HG02678 (cell line): Measurements from ENCODE around the gene URI1.

ENCODE experiments used
- ATAC-seq: cut with Tn5 transposase; IDR thresholded peaks from one replicate; pipeline ENCODE4 v1.9.1; 2021; ENCODE audit warnings: mild to moderate bottlenecking, moderate library complexity; ENCODE audit not compliant: unreplicated experiment

URI1 gene

DNA sequence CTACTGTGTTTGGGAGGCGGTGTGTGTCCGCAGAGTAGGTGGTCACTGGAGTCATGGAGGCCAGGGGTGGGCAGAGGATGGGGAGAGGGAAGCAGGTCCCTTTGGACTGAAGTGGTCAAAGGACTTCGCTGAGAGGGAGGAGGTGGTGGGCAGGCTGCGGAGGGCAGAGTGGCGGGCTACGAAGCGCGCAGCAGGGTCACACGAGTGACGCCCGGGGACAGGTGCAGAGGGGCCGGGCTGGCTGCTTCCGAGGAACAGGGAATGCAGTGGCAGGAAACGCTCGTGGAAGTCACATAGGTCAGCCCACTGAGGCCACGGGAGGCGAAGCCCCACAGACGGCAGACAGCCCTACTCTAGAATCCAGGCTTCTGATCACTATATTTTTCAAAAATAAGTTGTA, 111.5 kb downstream of the URI1 start:
- ATAC-seq = no peak

DNA sequence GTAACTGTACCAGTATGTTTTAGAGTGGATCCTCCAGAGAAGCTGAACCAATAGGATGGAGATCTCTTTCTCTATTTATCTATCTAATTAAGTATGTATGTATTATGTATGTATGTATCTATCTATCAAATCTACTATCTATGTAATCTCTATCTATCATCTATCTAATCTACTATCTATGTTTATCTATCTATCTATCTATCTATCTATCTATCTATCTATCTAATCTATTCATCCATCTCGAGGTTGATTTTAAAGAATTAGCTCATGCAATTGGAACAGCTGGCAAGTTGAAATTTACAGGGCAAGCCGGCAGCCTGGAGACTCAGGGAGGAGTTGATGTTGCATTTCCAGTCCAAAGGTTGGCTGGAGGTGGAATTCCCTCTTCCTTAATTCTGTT, 112.2 kb downstream of the URI1 start:
- no peak for ATAC-seq

- ATAC-seq = no peak
Measured at GRCh38 chr19:30056580-30056979, 114.5 kb downstream of the URI1 start.

DNA sequence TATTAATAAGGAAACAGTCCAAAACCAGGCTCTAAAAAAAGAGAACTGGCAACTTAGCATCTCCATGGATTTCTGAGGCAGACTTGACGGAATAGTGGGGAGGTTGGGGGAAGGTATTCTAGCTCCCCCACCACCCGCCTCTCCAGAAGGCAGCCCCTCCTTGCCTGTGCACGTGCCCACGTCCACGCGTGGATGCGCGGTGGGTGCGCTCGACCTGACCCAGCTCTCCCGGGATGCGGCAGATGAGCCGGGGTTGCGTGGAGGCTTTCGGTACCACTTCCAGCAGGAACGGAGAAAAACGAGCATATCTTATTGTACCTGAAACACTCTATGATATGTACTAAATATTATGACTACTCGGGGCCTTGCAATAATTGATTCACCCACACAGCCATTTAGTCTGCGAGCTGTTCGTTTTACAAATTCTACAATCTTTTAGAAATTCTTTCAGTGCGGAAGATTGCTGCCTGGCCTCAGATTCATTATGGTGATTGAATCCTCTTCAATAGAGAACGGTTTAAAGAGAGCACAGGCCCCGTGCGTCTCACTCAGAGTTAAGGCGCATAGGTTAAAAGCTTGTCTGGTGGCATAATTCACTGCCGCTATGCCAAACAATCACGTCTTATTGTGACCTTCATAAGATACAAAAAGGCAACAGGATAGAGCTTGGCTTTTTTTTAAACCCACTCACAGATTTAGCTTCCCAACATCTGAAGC, 117.9 kb downstream of the URI1 start:
- ATAC-seq = no peak

DNA sequence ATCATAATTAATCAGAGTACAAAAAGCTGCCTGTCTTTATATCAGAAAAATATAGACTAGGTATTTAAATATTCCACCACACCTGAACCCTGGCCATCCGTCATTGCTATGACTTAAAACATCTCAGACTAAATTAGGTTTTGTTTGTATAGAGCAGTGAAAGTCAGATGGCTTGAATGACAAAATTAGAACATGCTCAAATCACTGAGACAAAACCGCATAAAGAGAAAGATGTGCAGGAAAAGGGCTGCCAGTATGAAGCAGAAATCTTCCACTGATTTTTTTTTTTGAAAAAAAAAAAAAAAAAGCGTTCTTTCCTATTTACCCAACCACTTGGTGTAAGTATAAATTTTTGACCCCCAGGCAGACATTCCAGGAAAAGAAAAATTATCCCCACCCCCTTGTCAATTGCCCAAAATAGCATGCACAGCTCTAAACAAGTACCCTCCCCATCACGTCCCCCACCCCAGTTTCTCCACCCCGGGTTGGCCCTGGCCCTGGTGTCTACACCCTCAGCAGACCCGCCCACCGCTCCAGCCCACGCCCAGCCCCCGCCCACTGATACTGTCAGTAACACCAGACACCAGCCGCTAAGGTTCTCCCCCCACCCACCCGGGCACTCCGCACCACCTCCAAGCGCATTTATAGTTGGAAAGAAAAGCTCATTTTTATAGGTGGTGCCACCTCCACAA, 118.6 kb downstream of the URI1 start:
- no peak for ATAC-seq

DNA sequence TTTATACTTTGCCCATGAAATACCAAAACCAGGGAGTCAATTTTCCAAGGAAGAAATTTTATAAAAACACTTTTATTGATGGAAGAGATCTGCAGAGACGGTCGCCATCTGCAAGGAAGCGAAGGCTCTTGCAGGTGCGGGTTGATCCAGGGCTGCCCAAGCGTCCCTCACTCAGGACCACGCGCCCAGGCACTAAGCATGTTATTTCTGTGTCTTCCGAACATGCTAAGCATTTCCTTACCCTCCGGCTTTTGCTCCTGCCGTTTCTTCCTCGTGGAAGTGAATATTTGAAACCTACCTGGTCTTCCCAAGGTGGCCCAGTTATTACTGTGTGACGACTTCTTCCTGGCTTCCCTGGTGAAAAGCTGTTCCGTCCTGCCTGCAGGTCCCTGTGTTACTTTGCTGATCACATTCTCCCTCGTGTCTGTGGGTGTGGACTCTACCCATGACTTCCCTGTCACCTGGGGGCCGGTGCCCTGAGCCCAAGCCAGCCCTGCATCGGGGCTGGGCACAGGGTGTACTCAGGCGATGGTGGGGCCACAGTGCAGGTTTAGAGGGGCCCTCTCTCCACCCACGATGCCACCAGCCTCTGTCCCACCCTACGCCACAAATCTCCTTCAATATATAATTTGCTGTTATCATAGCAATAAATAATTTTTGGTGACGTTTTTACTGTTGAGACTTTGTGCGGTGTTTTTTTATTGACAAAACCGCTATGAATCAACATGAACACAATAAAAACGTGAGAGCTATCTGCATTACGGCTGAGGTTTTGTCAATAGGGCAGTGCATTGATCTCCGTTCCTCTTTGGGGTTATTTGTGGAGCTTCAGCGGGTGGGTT, 119.4 kb downstream of the URI1 start:
- ATAC-seq = no peak

- ATAC-seq = no peak
Measured at GRCh38 chr19:30062065-30062906, 120.2 kb downstream of the URI1 start.

- ATAC-seq = no peak
Measured at GRCh38 chr19:30062907-30063649, 121.0 kb downstream of the URI1 start.

DNA sequence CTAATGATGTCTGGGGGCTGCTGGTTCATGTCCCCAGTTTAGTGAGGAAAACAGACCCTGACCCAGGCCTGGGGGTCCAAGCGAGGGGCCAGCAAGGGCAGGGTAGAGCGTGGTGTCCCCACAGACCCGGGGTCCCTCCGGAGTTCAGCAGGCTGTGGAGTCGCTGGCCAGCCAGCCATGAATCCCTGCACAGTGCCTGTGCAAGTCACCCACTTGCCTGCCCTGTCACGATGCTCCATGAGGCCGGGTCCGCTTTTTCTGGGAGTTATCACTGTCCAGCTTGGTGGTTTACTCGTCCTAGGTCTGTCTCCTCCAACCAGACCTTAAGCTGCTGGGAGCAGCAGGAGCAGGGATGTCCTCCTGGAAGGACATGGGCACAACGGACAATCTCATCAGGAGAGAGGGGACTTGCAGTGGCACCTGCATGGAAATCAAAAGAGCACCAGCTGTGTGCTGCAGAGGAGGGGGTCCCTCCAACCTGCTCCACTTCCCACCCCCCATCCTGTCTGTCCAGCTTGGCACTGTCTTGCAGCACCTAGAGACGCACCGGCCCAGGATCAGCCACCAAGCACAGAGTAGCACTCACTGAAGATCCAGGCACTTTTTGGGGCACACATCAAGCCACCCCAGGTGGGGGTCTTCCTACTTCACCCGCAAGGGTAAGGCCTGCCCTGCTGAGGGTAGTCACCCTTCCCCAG, 121.8 kb downstream of the URI1 start:
- no peak for ATAC-seq

GRCh38 chr19:30064348-30064699, 122.3 kb downstream of the URI1 start:
- no peak for ATAC-seq

DNA sequence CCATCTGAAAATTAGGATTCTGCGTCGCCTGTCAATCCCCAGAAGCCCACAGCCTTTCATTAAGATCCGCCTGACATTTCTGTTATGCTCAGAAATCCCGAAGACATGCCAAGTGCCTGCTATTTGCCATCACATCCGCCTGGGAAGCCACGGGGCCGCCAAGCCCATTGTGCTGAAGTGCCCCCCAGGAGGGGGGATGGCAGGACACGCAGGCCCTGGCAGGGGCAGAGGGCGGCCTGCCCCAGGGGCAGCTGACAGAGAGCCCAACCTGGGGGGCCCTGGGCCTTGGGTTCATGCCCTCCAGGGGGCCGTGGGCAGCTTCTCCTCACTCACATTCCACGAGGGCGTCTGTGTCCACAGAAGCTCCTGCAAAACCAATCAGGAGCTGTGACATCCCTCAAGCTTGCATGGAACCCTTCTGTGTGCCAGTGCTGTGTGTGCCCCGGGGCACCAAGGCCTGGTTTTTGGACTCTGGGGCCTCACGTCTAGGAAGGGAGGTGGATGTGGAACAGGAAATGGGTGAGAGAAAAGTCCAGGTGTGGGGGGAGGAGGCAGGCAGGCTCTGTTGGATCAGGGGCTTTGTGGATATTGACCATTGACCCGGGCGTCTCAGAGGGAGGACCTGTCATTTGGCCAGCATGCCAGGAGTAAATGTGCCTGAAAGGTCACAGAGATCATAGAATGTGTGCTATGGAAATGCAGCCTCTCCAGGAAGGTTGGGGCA, 122.9 kb downstream of the URI1 start:
- ATAC-seq = no peak

GRCh38 chr19:30065680-30066606, 123.9 kb downstream of the URI1 start:
- ATAC-seq = no peak
